Mesodermal cell (in vitro differentiated cells): Measurements from ENCODE around the gene MSRB1.
"Not testable (repeated sequence)": the region's sequence is repeated elsewhere in the genome, so short reads cannot be mapped to it uniquely, and the experiment has no call there.

ENCODE experiments used
- H3K27ac ChIP-seq: 2 replicates; pipeline ENCODE4 v1.7.0; 2013; ENCODE audit warnings: mild to moderate bottlenecking, low read depth, low read length, moderate library complexity; ENCODE audit not compliant: severe bottlenecking
- H3K36me3 ChIP-seq: 2 replicates; pipeline ENCODE4 v1.7.1; 2013; ENCODE audit warnings: mild to moderate bottlenecking, low read length, moderate library complexity; ENCODE audit not compliant: control insufficient read depth, insufficient read depth
- H3K4me1 ChIP-seq: one replicate; pipeline ENCODE4 v1.7.1; 2013; ENCODE audit warnings: mild to moderate bottlenecking, low read length; ENCODE audit not compliant: insufficient read depth, control insufficient read depth, poor library complexity, severe bottlenecking
- H3K4me3 ChIP-seq: 2 replicates; pipeline ENCODE4 v1.7.0; 2013; ENCODE audit warnings: low read length, control low read depth, mild to moderate bottlenecking; ENCODE audit not compliant: insufficient read depth, poor library complexity, severe bottlenecking; ENCODE audit errors: extremely low read depth
- H3K9me3 ChIP-seq: 2 replicates; pipeline ENCODE4 v1.7.1; 2013; ENCODE audit warnings: mild to moderate bottlenecking, low read length, moderate library complexity; ENCODE audit not compliant: control insufficient read depth
- WGBS, 2 experiments: methylation state at CpG; one replicate each; pipeline ENCODE4 v1.1.5; 2013; ENCODE audit warnings: missing lambda C conversion rate in 2 of 2; ENCODE audit not compliant: insufficient coverage in 2 of 2; 5-methylcytosine and 5-hydroxymethylcytosine counted together

MSRB1 gene

DNA sequence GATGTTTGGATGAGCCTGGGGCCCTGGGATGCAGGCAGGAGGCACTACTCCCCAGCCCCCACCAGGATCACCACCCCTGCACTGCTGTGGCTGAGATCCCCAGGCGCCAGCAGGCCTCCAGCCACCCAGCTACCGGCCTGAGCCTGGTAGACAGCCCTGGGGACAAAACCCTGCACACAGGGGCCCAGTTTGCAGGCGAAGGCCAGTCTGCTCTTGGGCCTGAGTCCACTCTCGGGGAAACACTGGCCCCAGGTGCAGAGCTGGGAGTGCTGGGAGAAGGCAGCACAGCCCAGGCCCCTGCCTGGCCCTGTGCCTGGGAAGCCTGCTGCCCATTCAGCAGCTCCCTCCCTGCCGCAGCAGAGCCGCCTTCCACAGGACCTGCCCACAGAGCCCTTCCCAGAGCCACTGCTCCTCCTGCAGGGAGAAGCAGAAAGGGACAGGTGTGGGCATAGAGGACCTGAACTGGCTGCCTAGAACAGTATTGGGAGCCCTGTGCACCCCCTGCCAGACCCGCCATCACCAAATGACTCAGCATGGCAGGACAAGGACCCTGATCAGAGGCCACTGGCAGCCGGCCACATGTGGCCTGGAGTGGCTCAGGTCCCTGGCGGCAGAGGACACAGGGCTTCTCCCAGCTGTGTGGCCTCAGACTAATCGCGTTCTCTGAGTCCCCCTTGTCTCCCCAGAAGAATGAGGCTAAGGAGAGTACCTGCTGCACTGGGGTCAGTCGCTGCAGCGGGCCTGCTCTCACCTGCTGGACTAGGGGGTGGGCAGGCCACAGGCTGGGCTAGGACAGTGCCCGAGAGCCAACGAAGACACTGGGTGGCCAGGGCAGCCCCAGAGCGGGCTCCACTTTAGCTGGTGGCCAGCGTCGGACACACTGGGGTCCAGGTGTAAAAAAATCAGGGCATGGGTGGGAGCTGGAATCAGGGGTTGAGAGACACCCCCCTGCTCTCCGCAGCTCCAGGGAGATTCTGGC lies 10.7 kb downstream of the MSRB1 start:
- H3K9me3 ChIP-seq, result no peaks in the 10 kb centered on the region
- no peak overlapping the region for H3K4me3 ChIP-seq
- WGBS, 2 experiments, result 82 to 83% methylated on average over 19 of the region's 19 CpGs

DNA sequence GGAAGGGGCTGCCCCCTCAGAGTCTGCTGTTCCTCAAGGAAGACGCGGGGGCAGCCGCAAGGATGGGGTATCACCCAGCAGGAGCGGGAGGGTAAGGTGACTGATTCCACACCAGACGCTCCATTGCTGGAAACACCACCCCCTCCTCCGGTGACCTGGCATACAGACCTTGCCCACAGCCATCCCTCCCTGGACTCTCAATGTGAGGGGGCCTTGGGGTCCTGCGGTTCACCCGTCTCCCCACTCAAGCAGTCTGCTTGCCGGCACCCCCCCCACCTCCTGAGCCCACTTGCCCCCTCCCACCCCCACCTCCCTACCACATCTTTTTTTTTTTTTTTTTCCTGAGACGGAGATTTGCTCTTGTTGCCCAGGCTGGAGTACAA lies 12.7 kb downstream of the MSRB1 start:
- H3K9me3 ChIP-seq, result no peaks in the 10 kb centered on the region
- H3K4me3 ChIP-seq, result no peak overlapping the region
- H3K36me3 ChIP-seq, result no peaks in the 10 kb centered on the region
- H3K4me1 ChIP-seq, result peaks cover 7% of the 10 kb centered on the region
- no peak overlapping the region for H3K27ac ChIP-seq
- 82 to 90% methylated on average over 4 to 6 of the region's 10 CpGs for WGBS, 2 experiments

More for the DNA sequence above, 10.7 kb downstream of the MSRB1 start:
- H3K4me1 ChIP-seq, result no peaks in the 10 kb centered on the region
- H3K36me3 ChIP-seq, result no peaks in the 10 kb centered on the region
- H3K27ac ChIP-seq, result no peak overlapping the region

DNA sequence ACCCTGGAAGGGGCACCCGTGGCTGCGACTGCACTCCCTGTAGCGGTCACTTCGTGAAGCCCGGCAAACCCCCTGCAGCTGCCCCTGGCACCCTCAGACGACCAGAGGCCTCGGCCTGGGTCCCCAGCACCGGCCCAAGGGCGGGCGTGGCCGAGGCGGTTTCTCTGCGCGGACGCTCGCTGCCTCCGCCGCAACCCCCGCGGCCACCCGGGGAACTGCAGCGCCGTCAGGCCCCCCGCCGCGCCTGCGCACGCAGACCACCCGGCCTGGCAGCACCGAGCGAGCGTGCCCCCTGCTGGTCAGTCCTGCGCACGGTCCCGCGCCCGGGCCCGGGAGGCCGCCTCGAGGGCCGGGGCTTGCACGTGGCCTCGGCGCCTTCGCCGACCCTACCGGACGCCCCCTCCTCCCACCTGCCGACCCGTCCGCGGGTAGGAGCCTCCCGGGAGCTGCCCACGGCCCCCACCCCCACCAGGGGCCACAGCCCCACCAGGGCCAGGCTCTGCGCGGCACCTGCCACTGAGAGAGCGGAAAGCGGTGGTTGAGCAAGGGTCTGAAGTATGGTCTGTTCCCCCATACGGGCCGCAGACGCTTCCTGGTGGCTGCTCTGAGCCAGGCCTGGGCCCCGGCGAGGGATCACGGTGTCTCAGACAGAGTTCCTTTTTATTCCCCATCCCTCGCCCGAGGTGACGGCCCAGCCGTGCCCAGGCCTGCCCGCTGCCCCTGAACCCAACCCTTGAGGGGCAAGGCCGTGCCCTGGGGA lies 13.2 kb downstream of the MSRB1 start:
- Histone ChIP-seq H3K27ac (no peak overlapping the region), H3K9me3 (no peaks in the 10 kb centered on the region), H3K36me3 (no peaks in the 10 kb centered on the region), H3K4me1 (peaks cover 7% of the 10 kb centered on the region), H3K4me3 (peak overlapping the region; percentile 33)
- WGBS, 2 experiments, result 13 to 18% methylated on average over 39 to 40 of the region's 70 CpGs

- peak overlapping the region; percentile 33 for H3K4me3 ChIP-seq
- peaks cover 7% of the 10 kb centered on the region for H3K4me1 ChIP-seq
- H3K9me3 ChIP-seq, result no peaks in the 10 kb centered on the region
- WGBS, 2 experiments, result 34 to 50% methylated on average over 2 to 7 of the region's 11 CpGs
- H3K36me3 ChIP-seq, result no peaks in the 10 kb centered on the region
- H3K27ac ChIP-seq, result no peak overlapping the region
Measured at GRCh38 chr16:1929105-1929504, 13.9 kb downstream of the MSRB1 start.

DNA sequence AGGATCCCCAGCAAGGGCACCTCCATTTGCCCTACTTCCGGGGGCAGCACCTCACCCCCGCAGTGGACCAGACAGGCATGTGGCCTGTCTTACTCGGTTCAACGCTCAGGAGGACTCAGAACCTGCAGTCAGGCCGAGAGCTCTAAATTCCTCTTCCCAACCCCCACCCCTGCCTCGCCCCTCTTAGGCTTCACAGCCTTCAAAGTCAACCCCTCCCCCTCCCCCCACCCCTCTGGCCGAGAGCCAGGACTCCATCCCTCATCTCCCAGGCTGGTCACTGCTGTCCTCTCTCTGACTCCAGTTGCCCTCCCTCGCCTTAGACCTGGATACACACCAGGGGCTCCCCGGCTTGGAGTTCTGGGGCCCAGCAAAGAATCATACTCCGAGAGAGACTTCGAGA lies 16.7 kb downstream of the MSRB1 start:
- 49 to 61% methylated on average over 7 to 10 of the region's 11 CpGs for WGBS, 2 experiments
- no peaks in the 10 kb centered on the region for H3K9me3 ChIP-seq
- H3K4me1 ChIP-seq, result peaks cover 11% of the 10 kb centered on the region
- H3K27ac ChIP-seq, result no peak overlapping the region
- H3K4me3 ChIP-seq, result no peak overlapping the region
- H3K36me3 ChIP-seq, result no peaks in the 10 kb centered on the region

DNA sequence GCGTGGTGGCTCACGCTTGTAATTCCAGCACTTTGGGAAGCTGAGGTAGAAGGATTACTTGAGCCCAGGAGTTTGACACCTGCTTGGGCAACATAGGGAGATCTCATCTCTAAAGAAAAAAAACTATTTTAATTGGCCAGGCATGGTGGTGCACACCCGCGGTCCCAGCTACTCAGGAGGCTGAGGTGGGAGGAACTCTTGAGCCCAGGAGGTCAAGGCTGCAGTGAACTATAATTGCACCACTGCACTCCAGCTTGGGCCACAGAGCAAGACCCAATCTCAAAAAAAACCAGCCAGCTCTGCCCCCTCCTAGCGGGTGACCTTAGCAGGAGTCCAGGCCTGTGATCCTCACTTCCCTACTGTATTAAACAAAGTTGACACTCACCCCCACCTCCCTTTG lies 18.9 kb downstream of the MSRB1 start:
- no peak overlapping the region for H3K27ac ChIP-seq
- WGBS, 2 experiments, result 85 to 86% methylated on average over 4 to 5 of the region's 5 CpGs
- peaks cover 11% of the 10 kb centered on the region for H3K4me1 ChIP-seq
- no peaks in the 10 kb centered on the region for H3K36me3 ChIP-seq
- H3K9me3 ChIP-seq, result no peaks in the 10 kb centered on the region
- no peak overlapping the region for H3K4me3 ChIP-seq

- Histone ChIP-seq H3K4me3 (no peak overlapping the region), H3K9me3 (no peaks in the 10 kb centered on the region), H3K4me1 (peaks cover 11% of the 10 kb centered on the region), H3K27ac (no peak overlapping the region), H3K36me3 (no peaks in the 10 kb centered on the region)
- 12 to 21% methylated on average over 7 to 9 of the region's 24 CpGs for WGBS, 2 experiments
Measured at GRCh38 chr16:1923299-1924034, 19.5 kb downstream of the MSRB1 start.

GRCh38 chr16:1922357-1922756 lies 20.6 kb downstream of the MSRB1 start:
- H3K36me3 ChIP-seq, result no peaks in the 10 kb centered on the region
- no peak overlapping the region for H3K4me3 ChIP-seq
- peaks cover 11% of the 10 kb centered on the region for H3K4me1 ChIP-seq
- H3K27ac ChIP-seq, result no peak overlapping the region
- H3K9me3 ChIP-seq, result no peaks in the 10 kb centered on the region
- WGBS, 2 experiments, result 90 to 96% methylated on average over 3 to 8 of the region's 8 CpGs

- Histone ChIP-seq H3K27ac (no peak overlapping the region), H3K9me3 (no peaks in the 10 kb centered on the region), H3K36me3 (no peaks in the 10 kb centered on the region), H3K4me3 (no peak overlapping the region), H3K4me1 (peaks cover 4% of the 10 kb centered on the region)
- WGBS, 2 experiments, result 9 to 12% methylated on average over 11 of the region's 15 CpGs
Measured at GRCh38 chr16:1920727-1921171, 22.2 kb downstream of the MSRB1 start.

GRCh38 chr16:1920122-1920521 lies 22.9 kb downstream of the MSRB1 start:
- H3K9me3 ChIP-seq, H3K36me3 ChIP-seq, H3K4me3 ChIP-seq, H3K27ac ChIP-seq, H3K4me1 ChIP-seq: not testable (repeated sequence)
- 61 to 63% methylated on average over 16 to 21 of the region's 21 CpGs for WGBS, 2 experiments
